ENCODE data around the gene MRAP2. TPM values are rescaled to one million over a fixed set of nuclear protein-coding genes. Genes with fewer than 3 reads are reported as not detected.
"Not testable (repeated sequence)": the region's sequence is repeated elsewhere in the genome, so short reads cannot be mapped to it uniquely, and the experiment has no call there.

The MRAP2 gene
- total RNA-seq, 2 donors from 2014 or later: 0.38 to 1.2 TPM

- intact Hi-C loops (cut with DNase I); DNase-seq; ATAC-seq: not testable (repeated sequence)
These were observed 77.8 kb downstream of the MRAP2 start for GRCh38 chr6:84111351-84111750.

- DNase-seq; intact Hi-C loops (cut with DNase I); ATAC-seq: not testable (repeated sequence)
These were observed 81.5 kb downstream of the MRAP2 start for GRCh38 chr6:84114933-84115594.

- intact Hi-C loops (cut with DNase I): no loop called here
- ATAC-seq (no peak), DNase-seq (no peak)
These were observed 84.6 kb downstream of the MRAP2 start for GRCh38 chr6:84118191-84118590.

- ATAC-seq: no peak
- intact Hi-C loops (cut with DNase I): no loop called here
These were observed 85.7 kb downstream of the MRAP2 start for GRCh38 chr6:84119277-84119676.

GRCh38 chr6:84123186-84123585 lies 89.6 kb downstream of the MRAP2 start:
- DNase-seq (no peak), ATAC-seq (no peak)
- intact Hi-C loops (cut with DNase I): no loop called here

More at GRCh38 chr6:84119277-84119676, 85.7 kb downstream of the MRAP2 start:
- DNase-seq: no peak

GRCh38 chr6:84129588-84129987 lies 96.0 kb downstream of the MRAP2 start:
- ATAC-seq; intact Hi-C loops (cut with DNase I); DNase-seq: not testable (repeated sequence)

- ATAC-seq; intact Hi-C loops (cut with DNase I); DNase-seq: not testable (repeated sequence)
These were observed 99.8 kb downstream of the MRAP2 start for GRCh38 chr6:84133385-84133784.

- intact Hi-C loops (cut with DNase I): no loop called here
- no peak for DNase-seq
- ATAC-seq: no peak
These were observed 101.7 kb downstream of the MRAP2 start for GRCh38 chr6:84135291-84135690.

GRCh38 chr6:84136364-84137050 lies 102.9 kb downstream of the MRAP2 start:
- intact Hi-C loops (cut with DNase I): no loop called here
- ATAC-seq (no peak), DNase-seq (no peak)

- intact Hi-C loops (cut with DNase I): no loop called here
- DNase-seq: no peak
- no peak for ATAC-seq
These were observed 103.4 kb downstream of the MRAP2 start for GRCh38 chr6:84137051-84137375.

GRCh38 chr6:84137989-84138575 lies 104.5 kb downstream of the MRAP2 start:
- no peak for DNase-seq
- intact Hi-C loops (cut with DNase I): no loop called here
- ATAC-seq: no peak

- ATAC-seq: no peak
- no peak for DNase-seq
- intact Hi-C loops (cut with DNase I): no loop called here
These were observed 105.7 kb downstream of the MRAP2 start for GRCh38 chr6:84139311-84139710.

Other genes with a start within 250 kb of the MRAP2 start
- gene RIPPLY2, start 180.4 kb upstream of the MRAP2 start, total RNA-seq: not detected
- 10 to 100 TPM; 15.3 to 15.8 TPM for gene CYB5R4, start 174.1 kb upstream of the MRAP2 start, total RNA-seq
- gene CEP162, start 193.9 kb downstream of the MRAP2 start, total RNA-seq: 1 to 10 TPM; 5.2 to 5.5 TPM

Measured in left cardiac atrium (tissue), 4 donors.